Effector memory CD4-positive, alpha-beta T cell (primary cell): ENCODE measurements around the gene SCARF2.
"Not testable (repeated sequence)": the region's sequence is repeated elsewhere in the genome, so short reads cannot be mapped to it uniquely, and the experiment has no call there.

ENCODE experiments used
- DNase-seq, 3 donors: peaks; one replicate each; pipeline ENCODE4 v3.0.0-alpha.2; 2020
- H3K27ac ChIP-seq: 2 replicates; pipeline ENCODE4 v1.7.0; 2013; ENCODE audit warnings: mild to moderate bottlenecking, low read length, moderate library complexity; ENCODE audit not compliant: insufficient read depth, poor library complexity, severe bottlenecking
- H3K27me3 ChIP-seq: replicated peaks from 2 replicates; pipeline ENCODE4 v1.7.0; 2013; ENCODE audit warnings: mild to moderate bottlenecking, low read length; ENCODE audit not compliant: insufficient read depth, control insufficient read depth, poor library complexity, severe bottlenecking
- H3K36me3 ChIP-seq: 2 replicates; pipeline ENCODE4 v1.7.0; 2013; ENCODE audit warnings: mild to moderate bottlenecking, low read length, moderate library complexity; ENCODE audit not compliant: control insufficient read depth, insufficient read depth
- H3K4me1 ChIP-seq: 2 replicates; pipeline ENCODE4 v1.7.0; 2013; ENCODE audit warnings: low read length, mild to moderate bottlenecking; ENCODE audit not compliant: control insufficient read depth, insufficient read depth, poor library complexity, severe bottlenecking
- H3K4me3 ChIP-seq: 2 replicates; pipeline ENCODE4 v1.7.0; 2013; ENCODE audit warnings: low read length, low read depth, mild to moderate bottlenecking; ENCODE audit not compliant: insufficient read depth, poor library complexity, severe bottlenecking
- H3K9me3 ChIP-seq: 2 replicates; pipeline ENCODE4 v1.7.0; 2013; ENCODE audit warnings: mild to moderate bottlenecking, low read length, moderate library complexity; ENCODE audit not compliant: control insufficient read depth

SCARF2 gene

DNA sequence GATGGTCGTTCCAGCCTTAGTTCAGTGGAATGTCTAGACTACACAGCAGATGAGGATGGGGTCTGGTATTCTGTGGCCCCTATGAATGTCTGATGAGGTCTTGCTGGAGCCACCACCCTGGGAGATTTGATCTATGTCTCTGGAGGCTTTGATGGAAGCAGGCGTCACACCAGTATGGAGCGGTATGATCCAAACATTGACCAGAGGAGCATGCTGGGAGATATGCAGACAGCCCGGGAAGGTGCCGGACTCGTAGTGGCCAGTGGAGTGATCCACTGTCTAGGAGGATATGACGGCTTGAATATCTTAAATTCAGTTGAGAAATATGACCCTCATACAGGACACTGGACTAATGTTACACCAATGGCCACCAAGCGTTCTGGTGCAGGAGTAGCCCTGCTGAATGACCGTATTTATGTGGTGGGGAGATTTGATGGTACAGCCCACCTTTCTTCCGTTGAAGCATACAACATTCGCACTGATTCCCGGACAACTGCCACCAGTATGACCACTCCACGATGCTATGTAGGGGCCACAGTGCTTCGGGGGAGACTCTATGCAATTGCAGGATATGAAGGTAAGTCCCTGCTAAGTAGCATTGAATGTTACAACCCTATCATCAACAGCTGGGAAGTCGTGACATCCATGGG is 13.6 kb upstream of the SCARF2 start:
- not testable (repeated sequence) for DNase-seq, H3K27me3 ChIP-seq, H3K27ac ChIP-seq, H3K9me3 ChIP-seq, H3K4me3 ChIP-seq, H3K36me3 ChIP-seq, H3K4me1 ChIP-seq

- Histone ChIP-seq H3K27ac (no peak overlapping the region), H3K27me3 (no peaks in the 10 kb centered on the region), H3K9me3 (no peaks in the 10 kb centered on the region), H3K4me1 (no peaks in the 10 kb centered on the region), H3K36me3 (peaks cover 10% of the 10 kb centered on the region), H3K4me3 (no peak overlapping the region)
- no peak for DNase-seq
Measured at GRCh38 chr22:20450551-20450906, 12.9 kb upstream of the SCARF2 start.

DNA sequence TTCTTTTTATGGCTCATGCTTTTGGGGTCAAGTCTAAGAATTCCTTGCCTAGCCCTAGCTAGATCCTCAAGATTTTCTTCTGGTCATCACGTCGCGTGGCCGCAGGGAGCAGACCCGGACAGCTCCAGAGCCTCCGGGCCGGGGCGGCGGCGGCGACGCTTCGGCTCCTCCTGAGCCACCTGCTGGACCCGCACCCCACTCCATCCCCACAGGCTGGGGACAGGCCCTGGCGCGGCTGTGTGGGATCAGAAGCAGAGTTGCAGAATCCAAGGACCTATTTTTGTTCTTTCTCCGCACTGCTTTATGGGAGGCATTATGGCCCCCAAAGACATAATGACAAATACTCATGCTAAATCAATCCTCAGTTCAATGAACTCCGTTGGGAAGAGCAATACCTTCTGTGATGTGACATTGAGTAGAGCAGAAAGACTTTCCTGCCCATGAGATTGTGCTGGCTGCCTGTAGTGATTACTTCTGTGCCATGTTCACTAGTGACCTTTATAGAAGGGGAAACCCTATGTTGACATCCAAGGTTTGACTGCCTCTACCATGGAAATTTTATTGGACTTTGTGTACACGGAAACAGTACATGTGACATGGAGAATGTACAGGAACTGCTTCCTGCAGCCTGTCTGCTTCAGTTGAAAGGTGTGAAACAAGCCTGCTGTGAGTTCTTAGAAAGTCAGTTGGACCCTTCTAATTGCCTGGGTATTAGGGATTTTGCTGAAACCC is 12.4 kb upstream of the SCARF2 start:
- Histone ChIP-seq H3K4me1 (no peaks in the 10 kb centered on the region), H3K27ac (no peak overlapping the region), H3K36me3 (peaks cover 11% of the 10 kb centered on the region), H3K27me3 (no peaks in the 10 kb centered on the region), H3K9me3 (no peaks in the 10 kb centered on the region), H3K4me3 (no peak overlapping the region)
- DNase-seq = no peak

DNA sequence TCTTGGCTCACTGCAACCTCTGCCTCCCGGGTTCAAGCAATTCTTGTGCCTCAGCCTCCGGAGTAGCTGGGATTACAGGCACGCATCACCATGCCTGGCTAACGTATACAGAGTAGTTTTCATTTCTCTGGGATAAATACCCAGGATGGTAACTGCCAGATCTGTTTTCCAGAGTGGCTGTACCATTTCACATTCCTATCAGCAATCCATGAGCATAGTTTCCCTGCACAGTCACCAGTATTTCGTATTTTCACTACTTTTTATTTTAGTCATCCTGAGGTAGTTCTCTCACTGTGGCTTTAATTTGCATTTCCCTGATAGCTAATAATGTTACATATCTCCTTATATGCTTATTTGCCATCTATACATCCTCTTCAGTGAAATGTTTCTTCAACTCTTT is 11.0 kb upstream of the SCARF2 start:
- Histone ChIP-seq H3K9me3 (no peaks in the 10 kb centered on the region), H3K4me3 (no peak overlapping the region), H3K4me1 (no peaks in the 10 kb centered on the region), H3K27ac (no peak overlapping the region), H3K36me3 (peaks cover 11% of the 10 kb centered on the region), H3K27me3 (no peaks in the 10 kb centered on the region)
- no peak for DNase-seq

- Histone ChIP-seq H3K4me3 (no peak overlapping the region), H3K27ac (no peak overlapping the region), H3K36me3 (peaks cover 25% of the 10 kb centered on the region), H3K4me1 (no peaks in the 10 kb centered on the region), H3K9me3 (no peaks in the 10 kb centered on the region), H3K27me3 (no peaks in the 10 kb centered on the region)
- no peak for DNase-seq
Measured at GRCh38 chr22:20446383-20446970, 8.9 kb upstream of the SCARF2 start.

DNA sequence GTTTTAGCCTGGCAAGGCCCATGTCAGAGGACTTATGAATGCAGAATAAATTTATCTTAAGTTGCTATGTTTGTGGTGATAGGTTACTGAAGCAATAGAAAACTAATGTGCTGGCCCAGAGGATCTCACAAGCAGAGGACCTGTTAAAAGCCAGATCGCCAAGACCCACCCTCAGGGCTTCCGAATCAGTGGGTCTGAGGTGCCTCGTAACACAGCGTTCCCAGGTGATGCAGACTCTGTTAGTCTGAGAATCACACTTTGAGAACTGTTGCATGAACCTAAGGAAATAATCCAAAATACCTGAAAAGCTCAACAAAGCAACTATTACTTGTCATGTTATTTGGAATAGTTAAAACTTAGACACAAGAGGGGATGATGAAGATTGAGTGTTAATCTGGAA is 6.7 kb upstream of the SCARF2 start:
- H3K27me3 ChIP-seq = no peaks in the 10 kb centered on the region
- DNase-seq = no peak
- H3K36me3 ChIP-seq = peaks cover 25% of the 10 kb centered on the region
- no peak overlapping the region for H3K4me3 ChIP-seq
- no peaks in the 10 kb centered on the region for H3K4me1 ChIP-seq
- H3K9me3 ChIP-seq = no peaks in the 10 kb centered on the region
- H3K27ac ChIP-seq = no peak overlapping the region

- Histone ChIP-seq H3K4me3 (no peak overlapping the region), H3K9me3 (no peaks in the 10 kb centered on the region), H3K27ac (no peak overlapping the region), H3K4me1 (peaks cover 7% of the 10 kb centered on the region), H3K36me3 (peaks cover 25% of the 10 kb centered on the region), H3K27me3 (peaks cover 4% of the 10 kb centered on the region)
- DNase-seq = no peak
Measured at GRCh38 chr22:20442485-20443284, 5.1 kb upstream of the SCARF2 start.

- no peaks in the 10 kb centered on the region for H3K9me3 ChIP-seq
- no peak for DNase-seq
- H3K4me1 ChIP-seq = peaks cover 13% of the 10 kb centered on the region
- no peak overlapping the region for H3K4me3 ChIP-seq
- no peak overlapping the region for H3K27ac ChIP-seq
- peaks cover 10% of the 10 kb centered on the region for H3K27me3 ChIP-seq
- peaks cover 25% of the 10 kb centered on the region for H3K36me3 ChIP-seq
Measured at GRCh38 chr22:20441631-20442484, 4.2 kb upstream of the SCARF2 start.
